ENCODE measurements around the gene LYPD6B. TPM values are rescaled to one million over a fixed set of nuclear protein-coding genes. Genes with fewer than 3 reads are reported as not detected.

Gene LYPD6B
- total and polyA plus RNA-seq, 10 donors: 0.46 to 3.5 (median 1.9) TPM

GRCh38 chr2:149141046-149141445, 102.5 kb downstream of the LYPD6B start:
- Histone ChIP-seq H3K9me3 (no peaks in the 10 kb centered on the region), H3K4me3 (no peak overlapping the region), H3K36me3 (no peaks in the 10 kb centered on the region), H3K27me3 (replicated peaks in 1 of 7) (peaks cover 0 to 4% (median 0%) of the 10 kb centered on the region in 7 donors), H3K27ac (no peak overlapping the region), H3K4me1 (peaks cover 0 to 10% (median 0%) of the 10 kb centered on the region in 6 donors)
- intact Hi-C loops (cut with DNase I; ENCODE audit: low total_unique reads): no loop called here
- no peak for DNase-seq
- 74 to 84% (median 77%) methylated on average over 5 of the region's 5 CpGs for WGBS, 5 donors
- TF ChIP-seq POLR2A (IDR thresholded peaks at IDR 0.05) (no peak), CTCF (IDR thresholded peaks at IDR 0.05 in 8 of 11, conservative IDR thresholded peaks at IDR 0.05 in 3 of 11) (no peak), POLR2AphosphoS5 (IDR thresholded peaks at IDR 0.05) (no peak)

- 53 to 75% (median 59%) methylated on average over 1 of the region's 1 CpG for WGBS, 5 donors
Measured at GRCh38 chr2:149143734-149144133, 105.2 kb downstream of the LYPD6B start.

GRCh38 chr2:149145314-149146295, 107.1 kb downstream of the LYPD6B start:
- no peaks in the 10 kb centered on the region for H3K9me3 ChIP-seq
- no peak overlapping the region for H3K4me3 ChIP-seq
- no peaks in the 10 kb centered on the region for H3K36me3 ChIP-seq
- no peak for DNase-seq
- 63 to 70% (median 66%) methylated on average over 10 of the region's 10 CpGs for whole genome bisulfite sequencing, 5 donors
- peaks cover 0 to 4% (median 0%) of the 10 kb centered on the region in 7 donors for H3K27me3 ChIP-seq (replicated peaks in 1 of 7)
- H3K4me1 ChIP-seq: peaks cover 0 to 10% (median 0%) of the 10 kb centered on the region in 6 donors
- intact Hi-C loops (cut with DNase I; ENCODE audit: low total_unique reads): no loop called here
- TF ChIP-seq POLR2A (IDR thresholded peaks at IDR 0.05): no peak
- TF ChIP-seq POLR2AphosphoS5 (IDR thresholded peaks at IDR 0.05): no peak
- no peak for TF ChIP-seq CTCF (IDR thresholded peaks at IDR 0.05 in 8 of 11, conservative IDR thresholded peaks at IDR 0.05 in 3 of 11)
- no peak overlapping the region for H3K27ac ChIP-seq

More at GRCh38 chr2:149143734-149144133, 105.2 kb downstream of the LYPD6B start:
- Histone ChIP-seq H3K27me3 (replicated peaks in 1 of 7) (peaks cover 0 to 4% (median 0%) of the 10 kb centered on the region in 7 donors), H3K9me3 (no peaks in the 10 kb centered on the region), H3K27ac (no peak overlapping the region), H3K36me3 (no peaks in the 10 kb centered on the region), H3K4me1 (peaks cover 0 to 10% (median 0%) of the 10 kb centered on the region in 6 donors), H3K4me3 (no peak overlapping the region)
- DNase-seq: no peak
- intact Hi-C loops (cut with DNase I; ENCODE audit: low total_unique reads): no loop called here
- TF ChIP-seq CTCF (IDR thresholded peaks at IDR 0.05 in 8 of 11, conservative IDR thresholded peaks at IDR 0.05 in 3 of 11): no peak
- no peak for TF ChIP-seq POLR2AphosphoS5 (IDR thresholded peaks at IDR 0.05)
- no peak for TF ChIP-seq POLR2A (IDR thresholded peaks at IDR 0.05)

- no peak for DNase-seq
- Histone ChIP-seq H3K27ac (no peak overlapping the region), H3K4me3 (no peak overlapping the region), H3K36me3 (no peaks in the 10 kb centered on the region), H3K4me1 (peaks cover 0 to 14% (median 1%) of the 10 kb centered on the region in 6 donors), H3K9me3 (no peaks in the 10 kb centered on the region), H3K27me3 (replicated peaks in 1 of 7) (peaks cover 0 to 4% (median 0%) of the 10 kb centered on the region in 7 donors)
- TF ChIP-seq POLR2AphosphoS5 (IDR thresholded peaks at IDR 0.05) (no peak), POLR2A (IDR thresholded peaks at IDR 0.05) (no peak), CTCF (IDR thresholded peaks at IDR 0.05 in 8 of 11, conservative IDR thresholded peaks at IDR 0.05 in 3 of 11) (no peak)
- WGBS, 5 donors: 82 to 90% (median 86%) methylated on average over 8 of the region's 8 CpGs
- intact Hi-C loops (cut with DNase I; ENCODE audit: low total_unique reads): no loop called here
Measured at GRCh38 chr2:149146876-149147275, 108.4 kb downstream of the LYPD6B start.

Measured in spleen (tissue), 11 donors.